Measurements from ENCODE around the gene CNOT6.

DNA sequence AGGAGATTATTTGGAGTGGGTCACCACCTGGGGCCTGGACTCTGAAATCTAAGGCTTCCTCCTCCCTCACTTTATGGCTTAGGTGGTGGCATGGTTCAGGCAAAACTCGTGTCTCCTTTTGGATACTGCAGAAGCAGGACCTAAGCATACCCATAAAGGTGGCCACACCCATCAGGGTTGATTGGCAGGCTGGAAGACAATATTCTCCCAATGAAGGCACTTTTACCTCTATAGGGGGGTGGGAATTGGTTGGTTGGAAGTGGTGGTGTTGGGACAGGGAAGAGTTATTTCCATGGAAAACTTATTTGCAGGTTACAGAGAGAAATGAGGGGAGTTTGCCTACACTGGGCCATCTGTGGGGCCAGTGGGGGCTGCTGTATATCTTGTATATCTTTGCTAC, 39.7 kb downstream of the CNOT6 start:
- no peak for TF ChIP-seq GATA2 (IDR thresholded peaks at IDR 0.05; ENCODE audit: low read depth, low read length)
- no peak for TF ChIP-seq GATA3 (IDR thresholded peaks at IDR 0.05; ENCODE audit: low read depth, low read length)

Measured in SH-SY5Y (cell line).